ENCODE data around the gene SERINC2. TPM values are rescaled to one million over a fixed set of nuclear protein-coding genes. Genes with fewer than 3 reads are reported as not detected.

SERINC2 gene
- total RNA-seq, 1 experiment from 2014 or later = 14.1 TPM

GRCh38 chr1:31401241-31401640 is 11.8 kb upstream of the SERINC2 start:
- TF ChIP-seq, protein P1, sequence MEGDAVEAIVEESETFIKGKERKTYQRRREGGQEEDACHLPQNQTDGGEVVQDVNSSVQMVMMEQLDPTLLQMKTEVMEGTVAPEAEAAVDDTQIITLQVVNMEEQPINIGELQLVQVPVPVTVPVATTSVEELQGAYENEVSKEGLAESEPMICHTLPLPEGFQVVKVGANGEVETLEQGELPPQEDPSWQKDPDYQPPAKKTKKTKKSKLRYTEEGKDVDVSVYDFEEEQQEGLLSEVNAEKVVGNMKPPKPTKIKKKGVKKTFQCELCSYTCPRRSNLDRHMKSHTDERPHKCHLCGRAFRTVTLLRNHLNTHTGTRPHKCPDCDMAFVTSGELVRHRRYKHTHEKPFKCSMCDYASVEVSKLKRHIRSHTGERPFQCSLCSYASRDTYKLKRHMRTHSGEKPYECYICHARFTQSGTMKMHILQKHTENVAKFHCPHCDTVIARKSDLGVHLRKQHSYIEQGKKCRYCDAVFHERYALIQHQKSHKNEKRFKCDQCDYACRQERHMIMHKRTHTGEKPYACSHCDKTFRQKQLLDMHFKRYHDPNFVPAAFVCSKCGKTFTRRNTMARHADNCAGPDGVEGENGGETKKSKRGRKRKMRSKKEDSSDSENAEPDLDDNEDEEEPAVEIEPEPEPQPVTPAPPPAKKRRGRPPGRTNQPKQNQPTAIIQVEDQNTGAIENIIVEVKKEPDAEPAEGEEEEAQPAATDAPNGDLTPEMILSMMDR (conservative IDR thresholded peaks at IDR 0.05) = no peak
- Histone ChIP-seq H4K5ac (ENCODE audit: insufficient read length, low read depth, low read length) (no peak overlapping the region), H4K20me1 (ENCODE audit: control insufficient read depth, insufficient read depth, insufficient read length) (no peaks in the 10 kb centered on the region), H3K4me2 (ENCODE audit: insufficient read depth, insufficient read length, low read length) (no peak overlapping the region), H2AFZ (ENCODE audit: low read length) (no peak overlapping the region), H3K14ac (ENCODE audit: insufficient read depth, low read length) (no peak overlapping the region), H3K23me2 (ENCODE audit: insufficient read length, low read depth, low read length, poor library complexity, severe bottlenecking) (no peaks in the 10 kb centered on the region), H3K9me3 (ENCODE audit: control insufficient read depth, low read depth, low read length) (no peaks in the 10 kb centered on the region), H2AK5ac (ENCODE audit: insufficient read length, low read length) (no peak overlapping the region), H3K27me3 (ENCODE audit: insufficient read depth, low read length) (no peaks in the 10 kb centered on the region), H3T11ph (ENCODE audit: low read length) (no peak overlapping the region), H3K23ac (ENCODE audit: insufficient read length, low read depth, low read length) (no peak overlapping the region), H3K4ac (ENCODE audit: low read depth, low read length) (no peak overlapping the region), H2BK120ac (ENCODE audit: low read depth, low read length, poor library complexity, severe bottlenecking) (no peak overlapping the region), H2BK12ac (ENCODE audit: insufficient read length, low read depth, low read length) (no peak overlapping the region), H4K91ac (ENCODE audit: insufficient read length, low read depth, low read length) (no peak overlapping the region), H3K56ac (ENCODE audit: insufficient read length, low read depth, low read length) (no peak overlapping the region), H3K79me2 (ENCODE audit: insufficient read depth, low read length) (no peaks in the 10 kb centered on the region), H2BK15ac (ENCODE audit: low read depth, low read length) (no peak overlapping the region), H2BK20ac (ENCODE audit: low read depth, low read length, poor library complexity, severe bottlenecking) (no peak overlapping the region), H3K9ac (ENCODE audit: extremely low read depth, insufficient read length, low read length) (no peak overlapping the region), H2BK5ac (ENCODE audit: insufficient read length, low read length) (no peak overlapping the region), H3K79me1 (ENCODE audit: insufficient read depth, low read depth, low read length, poor library complexity, severe bottlenecking) (no peaks in the 10 kb centered on the region), H3K18ac (ENCODE audit: insufficient read length, low read depth, low read length) (no peak overlapping the region), H3K4me1 (ENCODE audit: insufficient read depth, low read length) (no peaks in the 10 kb centered on the region), H4K8ac (replicated peaks; ENCODE audit: insufficient read length, low read depth, low read length) (no peak overlapping the region), H3K27ac (ENCODE audit: insufficient read length, low read depth, low read length) (no peak overlapping the region)
- DNase-seq = no peak
- Mint-ChIP-seq H3K4me1 (0 out of 4 replicates have a peak, but pooled peaks cover 0 to 3% of the 10 kb centered on the region in 2 experiments), H3K27me3 (ENCODE audit: low read depth) (peaks cover 2% of the 10 kb centered on the region), H3K9me3 (no peaks in the 10 kb centered on the region), H3K4me3 (no peak overlapping the region), H3K27ac (no peak overlapping the region), H3K36me3 (ENCODE audit: insufficient read depth in 1 of 3, low read depth in 3 of 3) (no peaks in the 10 kb centered on the region)
- whole genome bisulfite sequencing (ENCODE audit: extremely low coverage, insufficient read length, low lambda C conversion rate) = no CpG with 5 or more reads among the region's 2 CpGs
